GM21423 (cell line): Measurements from ENCODE around the gene NPRL2.

Experiments
- ATAC-seq: cut with Tn5 transposase; IDR thresholded peaks from one replicate; pipeline ENCODE4 v1.9.1; 2021; ENCODE audit warnings: mild to moderate bottlenecking, moderate library complexity; ENCODE audit not compliant: unreplicated experiment

NPRL2 gene

DNA sequence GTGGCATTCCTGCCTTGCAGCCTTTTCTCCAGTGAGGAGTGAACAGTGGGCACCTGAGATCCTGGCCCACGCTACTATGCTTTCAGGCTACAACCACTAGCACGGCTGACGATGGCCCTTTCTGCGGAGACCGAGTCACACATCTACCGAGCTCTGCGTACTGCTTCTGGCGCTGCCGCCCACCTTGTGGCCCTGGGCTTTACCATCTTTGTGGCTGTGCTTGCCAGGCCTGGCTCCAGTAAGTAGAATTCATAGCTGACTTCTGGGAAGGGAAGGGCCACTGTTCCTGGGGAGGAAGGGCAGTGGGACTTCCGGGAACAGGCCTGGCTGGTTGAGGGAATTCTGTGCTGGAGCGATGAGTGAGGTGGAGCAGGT is 735 bp upstream of the NPRL2 start:
- no peak for ATAC-seq

- no peak for ATAC-seq
Measured at GRCh38 chr3:50350213-50350526, 405 bp downstream of the NPRL2 start.

GRCh38 chr3:50347187-50347813 is 3.3 kb downstream of the NPRL2 start:
- no peak for ATAC-seq

- ATAC-seq: no peak
Measured at GRCh38 chr3:50345586-50346234, 4.9 kb downstream of the NPRL2 start, which contains the start of gene ZMYND10. Gene ZMYND10, minus strand, starts transcription at chr3:50345732. Its CDS starts 153 bp downstream, at chr3:50345579.

- ATAC-seq: no peak
Measured at GRCh38 chr3:50345008-50345407, 5.6 kb downstream of the NPRL2 start.

DNA sequence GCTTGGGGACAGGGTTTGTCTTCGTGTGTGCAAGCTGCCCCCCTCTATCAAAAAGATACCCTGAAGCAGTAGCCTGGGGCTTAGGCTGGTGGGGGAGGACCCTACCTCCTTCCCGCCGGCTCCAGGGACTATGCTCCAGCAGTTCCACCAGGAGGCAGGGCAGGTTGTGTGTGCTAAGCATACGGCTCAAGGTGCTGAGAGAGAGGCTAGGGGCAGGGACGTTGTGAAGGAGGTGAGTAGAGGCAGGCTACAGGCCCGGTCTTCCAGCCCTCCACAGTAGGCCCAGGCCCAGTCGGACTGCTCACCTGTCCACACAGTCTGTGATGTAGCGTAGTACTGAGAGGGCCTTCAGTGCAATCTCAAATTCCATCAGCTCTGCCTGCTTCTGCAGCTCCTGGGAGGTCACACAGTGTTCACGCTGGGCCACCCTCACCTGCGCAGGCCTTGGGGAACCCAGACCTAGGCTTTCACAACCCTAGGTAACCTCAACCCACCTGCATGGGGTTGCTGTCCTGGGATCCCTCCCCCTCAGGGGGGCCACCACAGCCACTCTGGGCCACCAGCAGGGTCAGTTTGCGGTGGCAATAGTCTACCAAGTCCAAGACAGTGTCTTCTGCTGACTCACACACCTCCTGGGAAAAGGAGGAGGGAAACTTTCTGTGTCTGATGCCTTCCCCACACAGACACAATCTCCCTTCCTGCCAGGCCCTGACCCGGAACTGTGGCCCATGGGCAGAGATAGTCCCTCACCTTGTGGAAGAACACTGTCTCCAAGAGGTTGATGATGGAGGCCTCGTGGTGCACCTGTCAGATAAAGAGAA is 7.6 kb downstream of the NPRL2 start:
- ATAC-seq: no peak

DNA sequence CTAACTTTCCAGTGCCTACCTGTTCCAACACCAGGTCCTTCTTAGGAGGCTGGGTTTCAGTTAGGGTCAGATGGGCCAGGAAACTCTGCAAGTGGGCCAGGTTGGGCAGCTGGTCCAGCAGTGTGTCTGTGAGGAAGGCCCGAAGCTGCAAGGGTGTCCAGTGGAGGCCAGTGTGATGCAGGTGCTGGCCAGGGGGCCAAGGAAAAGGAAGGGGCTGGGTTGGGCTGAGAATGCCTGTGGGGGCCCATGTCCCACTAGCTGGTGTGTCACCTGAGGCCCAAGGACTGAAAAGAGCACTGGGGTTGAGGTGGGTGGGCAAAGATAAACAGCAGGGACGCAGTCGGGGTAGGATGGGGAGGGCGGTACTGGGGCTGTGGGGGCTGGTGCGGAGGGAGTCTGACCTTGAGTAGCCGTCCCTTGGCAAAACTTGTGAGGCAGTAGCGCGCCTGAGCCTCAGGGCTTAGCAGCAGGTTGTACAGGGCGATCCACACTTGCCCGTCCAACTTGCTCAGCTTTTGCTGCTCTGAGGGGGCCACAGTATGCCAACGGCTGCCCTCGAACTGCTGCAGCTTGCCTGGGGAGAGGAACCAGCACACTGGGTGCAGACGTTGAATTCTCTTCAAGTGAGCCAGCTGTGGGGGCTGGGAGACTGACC is 8.5 kb downstream of the NPRL2 start:
- ATAC-seq: no peak

DNA sequence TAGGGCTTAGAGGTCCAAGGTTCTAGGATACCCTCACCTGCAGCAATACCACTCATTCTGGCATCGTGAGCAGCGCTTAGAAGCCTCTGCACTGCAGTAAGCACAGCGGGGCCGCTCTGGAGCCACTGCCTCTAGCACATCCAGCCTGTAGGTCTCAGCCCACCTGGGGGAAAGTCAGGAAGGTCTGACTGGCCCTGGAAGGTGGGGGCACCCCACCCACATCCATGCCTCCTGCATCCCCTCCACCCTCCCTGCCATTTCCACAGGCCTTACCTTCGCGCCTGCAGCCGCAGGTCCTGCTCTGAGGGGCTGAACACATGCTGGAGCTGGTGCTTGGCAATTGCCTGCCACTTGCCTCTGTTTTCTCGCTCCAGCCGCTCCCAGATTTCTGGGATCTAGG is 9.0 kb downstream of the NPRL2 start:
- no peak for ATAC-seq

GRCh38 chr3:50340448-50341329 is 9.9 kb downstream of the NPRL2 start, which contains the start of gene RASSF1:
Gene RASSF1, minus strand, starts transcription at chr3:50340836. Its CDS starts 31 bp downstream, at chr3:50340805.
- ATAC-seq: peak; percentile 28

DNA sequence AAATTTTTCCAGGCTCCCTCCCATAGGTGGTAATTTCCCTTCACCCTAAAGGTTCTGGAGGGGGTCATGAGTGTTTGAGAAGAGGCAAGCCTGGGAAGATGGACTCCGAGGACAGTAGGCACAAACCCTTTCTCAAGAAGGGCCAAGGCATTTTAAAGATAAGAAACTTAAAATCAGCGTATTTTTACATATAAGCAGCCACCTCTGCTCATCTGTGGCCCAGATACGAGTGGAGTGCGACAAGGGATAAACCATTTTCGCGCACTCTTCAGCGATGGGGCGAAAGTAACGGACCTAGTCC is 10.5 kb downstream of the NPRL2 start:
- ATAC-seq: no peak

GRCh38 chr3:50339485-50340146 is 11.0 kb downstream of the NPRL2 start:
- no peak for ATAC-seq

GRCh38 chr3:50338965-50339364 is 11.6 kb downstream of the NPRL2 start:
- ATAC-seq: no peak

- ATAC-seq: peak; percentile 71
Measured at GRCh38 chr3:50337175-50337861, 13.3 kb downstream of the NPRL2 start.

DNA sequence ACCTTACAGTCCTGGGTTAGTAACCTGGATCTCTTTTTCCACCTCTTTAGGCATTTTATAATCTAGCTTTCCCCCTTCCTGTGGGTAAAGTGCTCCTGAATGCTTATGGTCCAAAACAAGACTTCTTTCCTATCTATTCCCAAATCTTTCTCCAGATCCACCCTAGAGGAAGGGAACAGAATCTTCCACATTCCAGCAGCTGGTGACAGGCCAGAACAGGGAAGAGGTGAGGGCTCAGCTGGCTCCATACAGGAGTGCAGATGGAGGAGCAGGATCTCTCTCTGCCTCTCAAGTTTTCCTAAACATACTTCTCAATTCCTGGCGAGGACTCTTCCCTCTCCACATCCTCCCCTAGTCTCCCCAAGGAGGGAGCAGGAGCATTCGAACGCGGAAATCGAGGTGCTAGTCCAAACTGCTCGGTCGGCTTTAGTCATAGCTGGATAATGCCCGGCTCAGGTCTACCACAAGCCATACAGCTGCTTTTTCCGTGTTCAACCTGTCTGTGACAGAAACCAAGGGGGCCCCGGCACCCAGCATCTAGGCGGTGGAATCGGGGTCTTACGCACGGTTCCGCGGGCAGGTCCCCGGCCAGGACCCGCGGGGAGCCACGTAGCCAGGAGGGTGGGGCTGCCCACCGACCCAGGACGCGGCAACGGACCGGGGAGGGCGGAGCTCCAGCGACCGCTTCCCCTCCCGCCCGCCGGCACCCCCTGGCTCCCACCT is 14.0 kb downstream of the NPRL2 start:
- peak; percentile 13 for ATAC-seq

- no peak for ATAC-seq
Measured at GRCh38 chr3:50334339-50335075, 16.1 kb downstream of the NPRL2 start.

DNA sequence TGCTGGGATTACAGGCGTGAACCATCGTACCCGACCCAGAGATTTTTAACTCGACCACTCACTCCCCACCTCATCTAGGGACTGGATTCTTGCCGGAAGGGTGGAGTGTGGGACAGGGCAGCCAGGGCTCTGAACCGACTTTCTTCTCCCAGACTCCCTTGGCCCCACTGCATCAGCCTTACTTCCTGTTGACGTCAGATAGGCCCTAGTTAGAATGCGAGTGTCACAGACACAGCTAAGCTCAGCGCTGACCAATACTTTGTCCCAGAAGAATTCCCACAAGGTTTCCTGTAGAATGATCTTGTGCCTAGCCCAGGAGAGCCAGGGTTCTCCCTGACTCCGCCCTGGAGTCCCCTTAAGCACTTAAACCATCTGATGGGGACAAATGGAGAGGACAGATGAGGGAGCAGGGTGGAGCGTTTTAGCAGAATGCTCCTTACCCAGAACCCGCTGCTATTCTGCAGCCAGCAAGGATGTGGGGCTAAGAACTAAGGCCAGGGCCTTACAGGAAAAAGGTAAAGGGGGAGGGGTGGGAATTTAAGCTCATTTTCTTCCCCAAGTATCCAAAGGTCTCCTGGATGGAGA is 16.7 kb downstream of the NPRL2 start:
- ATAC-seq: no peak

GRCh38 chr3:50331364-50331907 is 19.1 kb downstream of the NPRL2 start:
- ATAC-seq: no peak

GRCh38 chr3:50330330-50330729 is 20.2 kb downstream of the NPRL2 start:
- ATAC-seq: no peak
